22Rv1 (cell line): ENCODE measurements around the gene DCXR.

Source experiments
- H3K27ac ChIP-seq: fragments of 450-650 bp; 2 replicates; pipeline ENCODE4 v1.5.1; 2017
- CTCF ChIP-seq: fragments of 450-650 bp; IDR thresholded peaks from 2 replicates; pipeline ENCODE4 v1.5.1; 2017; ENCODE audit warnings: mild to moderate bottlenecking
- ZFX ChIP-seq: fragments of 450-650 bp; IDR thresholded peaks from 2 replicates; pipeline ENCODE4 v1.6.1; 2017; ENCODE audit warnings: antibody characterized with exemption, borderline replicate concordance

The DCXR gene

GRCh38 chr17:81998212-81998611, 39.3 kb downstream of the DCXR start:
- no peak for TF ChIP-seq ZFX
- TF ChIP-seq CTCF, result no peak
- no peak overlapping the region for H3K27ac ChIP-seq

- TF ChIP-seq ZFX (no peak), CTCF (no peak)
- no peak overlapping the region for H3K27ac ChIP-seq
Measured at GRCh38 chr17:81996757-81997441, 40.6 kb downstream of the DCXR start.

GRCh38 chr17:81996232-81996756, 41.2 kb downstream of the DCXR start:
- TF ChIP-seq CTCF, result no peak
- TF ChIP-seq ZFX, result no peak
- no peak overlapping the region for H3K27ac ChIP-seq

- no peak for TF ChIP-seq CTCF
- TF ChIP-seq ZFX, result no peak
- H3K27ac ChIP-seq, result no peak overlapping the region
Measured at GRCh38 chr17:81995463-81996231, 41.9 kb downstream of the DCXR start.

GRCh38 chr17:81994593-81995462, 42.7 kb downstream of the DCXR start:
- no peak for TF ChIP-seq CTCF
- no peak for TF ChIP-seq ZFX
- H3K27ac ChIP-seq, result no peak overlapping the region

- TF ChIP-seq ZFX (no peak), CTCF (no peak)
- H3K27ac ChIP-seq, result no peak overlapping the region
Measured at GRCh38 chr17:81993729-81994592, 43.5 kb downstream of the DCXR start.
